ENCODE measurements around the gene TDRD9. TPM values are rescaled to one million over a fixed set of nuclear protein-coding genes. Genes with fewer than 3 reads are reported as not detected.

Gene TDRD9
- polyA plus RNA-seq, 10 donors: 0.10 to 1.4 (median 0.51) TPM

GRCh38 chr14:104023325-104024055 is 95.2 kb downstream of the TDRD9 start:
- no peak for DNase-seq

- DNase-seq: no peak
These were observed 97.3 kb downstream of the TDRD9 start for GRCh38 chr14:104025534-104025933.

GRCh38 chr14:104026024-104026423 is 97.8 kb downstream of the TDRD9 start:
- DNase-seq: no peak

GRCh38 chr14:104030958-104031357 is 102.7 kb downstream of the TDRD9 start:
- no peak for DNase-seq

- DNase-seq: no peak
These were observed 103.1 kb downstream of the TDRD9 start for GRCh38 chr14:104031384-104031783.

GRCh38 chr14:104034976-104035699 is 106.9 kb downstream of the TDRD9 start:
- no peak for DNase-seq

GRCh38 chr14:104036212-104036611 is 108.0 kb downstream of the TDRD9 start:
- DNase-seq: no peak

GRCh38 chr14:104037074-104037473 is 108.8 kb downstream of the TDRD9 start:
- DNase-seq: no peak

GRCh38 chr14:104037903-104038302 is 109.6 kb downstream of the TDRD9 start:
- no peak for DNase-seq

- DNase-seq: no peak
These were observed 111.0 kb downstream of the TDRD9 start for GRCh38 chr14:104039214-104039613.

- no peak for DNase-seq
These were observed 112.3 kb downstream of the TDRD9 start for GRCh38 chr14:104040539-104040938.

- no peak for DNase-seq
These were observed 113.3 kb downstream of the TDRD9 start for GRCh38 chr14:104041430-104042104.

- DNase-seq: no peak
These were observed 115.8 kb downstream of the TDRD9 start for GRCh38 chr14:104044016-104044415.

- no peak for DNase-seq
These were observed 119.5 kb downstream of the TDRD9 start for GRCh38 chr14:104047761-104048160.

GRCh38 chr14:104048758-104049507 is 120.7 kb downstream of the TDRD9 start:
- DNase-seq: no peak

- DNase-seq: no peak
These were observed 121.5 kb downstream of the TDRD9 start for GRCh38 chr14:104049576-104050240.

GRCh38 chr14:104051092-104051813 is 123.0 kb downstream of the TDRD9 start:
- no peak for DNase-seq

- DNase-seq: no peak
These were observed 126.1 kb downstream of the TDRD9 start for GRCh38 chr14:104054222-104054905.

GRCh38 chr14:104062281-104062680 is 134.0 kb downstream of the TDRD9 start:
- DNase-seq: no peak

- no peak for DNase-seq
These were observed 135.7 kb downstream of the TDRD9 start for GRCh38 chr14:104064003-104064402.
